HG02943 (cell line): ENCODE results near the gene ATF3.
"Not testable (repeated sequence)": the region's sequence is repeated elsewhere in the genome, so short reads cannot be mapped to it uniquely, and the experiment has no call there.

Source experiments
- ATAC-seq: cut with Tn5 transposase; IDR thresholded peaks from one replicate; pipeline ENCODE4 v1.9.1; 2021; ENCODE audit warnings: mild to moderate bottlenecking, low read depth, moderate library complexity; ENCODE audit not compliant: unreplicated experiment

The ATF3 gene

GRCh38 chr1:212647004-212647403 is 38.4 kb downstream of the ATF3 start:
- no peak for ATAC-seq

- no peak for ATAC-seq
Observed at GRCh38 chr1:212648431-212648830, 39.9 kb downstream of the ATF3 start.

- no peak for ATAC-seq
Observed at GRCh38 chr1:212649020-212649419, 40.5 kb downstream of the ATF3 start.

- no peak for ATAC-seq
Observed at GRCh38 chr1:212650228-212650627, 41.7 kb downstream of the ATF3 start.

- no peak for ATAC-seq
Observed at GRCh38 chr1:212651521-212651920, 43.0 kb downstream of the ATF3 start.

- no peak for ATAC-seq
Observed at GRCh38 chr1:212651977-212652376, 43.4 kb downstream of the ATF3 start.

GRCh38 chr1:212652609-212653008 is 44.0 kb downstream of the ATF3 start:
- no peak for ATAC-seq

GRCh38 chr1:212655668-212656440 is 47.3 kb downstream of the ATF3 start:
- no peak for ATAC-seq

GRCh38 chr1:212656730-212657129 is 48.2 kb downstream of the ATF3 start:
- no peak for ATAC-seq

- not testable (repeated sequence) for ATAC-seq
Observed at GRCh38 chr1:212658250-212658649, 49.7 kb downstream of the ATF3 start.

GRCh38 chr1:212664409-212665199 is 56.0 kb downstream of the ATF3 start:
- ATAC-seq, result no peak

GRCh38 chr1:212665241-212666115 is 56.9 kb downstream of the ATF3 start:
- ATAC-seq, result peak; percentile 81

- ATAC-seq, result no peak
Observed at GRCh38 chr1:212666116-212666775, 57.7 kb downstream of the ATF3 start.

- ATAC-seq, result no peak
Observed at GRCh38 chr1:212667223-212668139, 58.9 kb downstream of the ATF3 start.

- no peak for ATAC-seq
Observed at GRCh38 chr1:212668477-212668876, 59.9 kb downstream of the ATF3 start.

- ATAC-seq, result no peak
Observed at GRCh38 chr1:212669102-212669501, 60.5 kb downstream of the ATF3 start.

- no peak for ATAC-seq
Observed at GRCh38 chr1:212669600-212669999, 61.0 kb downstream of the ATF3 start.

- no peak for ATAC-seq
Observed at GRCh38 chr1:212670301-212670700, 61.7 kb downstream of the ATF3 start.
